HG02642 (cell line): ENCODE data around the gene DMPK.

Source experiments
- ATAC-seq: cut with Tn5 transposase; IDR thresholded peaks from one replicate; pipeline ENCODE4 v1.9.1; 2021; ENCODE audit warnings: mild to moderate bottlenecking; ENCODE audit not compliant: unreplicated experiment, poor library complexity

DMPK gene

DNA sequence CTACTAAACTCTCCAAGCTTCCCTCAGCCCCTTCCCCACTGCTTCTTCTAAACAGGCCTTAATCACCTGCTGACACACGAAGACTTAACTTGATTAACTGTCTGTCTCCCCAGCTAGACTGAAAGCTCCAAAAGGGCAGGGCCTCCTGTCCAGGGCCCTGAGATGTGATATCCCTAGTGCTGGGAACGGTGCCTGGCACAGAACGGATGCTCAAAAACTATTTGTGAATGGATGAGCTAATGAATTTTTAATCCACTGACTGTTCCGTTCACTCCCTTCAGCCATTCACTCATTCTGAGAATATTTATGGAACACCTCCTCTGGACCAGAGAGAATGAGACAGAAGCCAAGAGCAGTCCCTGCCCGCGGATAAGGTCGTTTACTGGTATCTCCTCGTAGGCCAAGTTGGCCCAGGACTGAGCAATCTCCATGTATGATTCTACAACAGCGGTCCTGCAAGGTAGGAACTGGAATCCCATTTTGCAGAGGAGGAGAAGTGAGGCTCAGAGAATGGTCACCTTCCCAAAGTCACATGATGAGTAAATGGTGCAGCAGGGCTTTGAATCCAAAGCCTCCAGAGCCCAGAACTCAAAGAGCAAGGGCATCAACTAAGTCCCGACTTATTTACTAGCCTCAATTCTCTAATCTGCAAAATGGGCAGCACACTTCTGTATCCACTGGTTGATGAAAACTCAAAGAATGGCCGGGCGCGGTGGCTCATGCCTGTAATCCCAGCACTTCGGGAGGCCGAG lies 6.9 kb upstream of the DMPK start:
- ATAC-seq = no peak

DNA sequence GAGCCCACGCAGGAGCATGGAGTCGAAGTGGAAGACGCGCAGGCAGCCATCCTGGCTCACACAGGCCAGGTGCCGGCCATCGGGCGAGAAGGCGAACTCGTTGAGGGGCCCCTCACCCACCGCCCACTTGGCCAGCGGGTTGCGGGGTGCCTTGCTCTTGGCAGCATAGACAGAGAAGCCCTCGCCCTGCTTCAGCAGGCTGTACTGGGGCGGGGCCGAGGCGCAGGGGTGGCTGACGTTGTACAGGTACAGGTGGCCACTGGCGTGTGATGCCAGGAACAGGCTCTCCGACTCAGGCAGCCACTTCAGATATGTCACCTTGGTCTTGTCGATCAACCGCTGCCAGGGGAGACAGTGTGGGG lies 4.2 kb upstream of the DMPK start:
- ATAC-seq = no peak

DNA sequence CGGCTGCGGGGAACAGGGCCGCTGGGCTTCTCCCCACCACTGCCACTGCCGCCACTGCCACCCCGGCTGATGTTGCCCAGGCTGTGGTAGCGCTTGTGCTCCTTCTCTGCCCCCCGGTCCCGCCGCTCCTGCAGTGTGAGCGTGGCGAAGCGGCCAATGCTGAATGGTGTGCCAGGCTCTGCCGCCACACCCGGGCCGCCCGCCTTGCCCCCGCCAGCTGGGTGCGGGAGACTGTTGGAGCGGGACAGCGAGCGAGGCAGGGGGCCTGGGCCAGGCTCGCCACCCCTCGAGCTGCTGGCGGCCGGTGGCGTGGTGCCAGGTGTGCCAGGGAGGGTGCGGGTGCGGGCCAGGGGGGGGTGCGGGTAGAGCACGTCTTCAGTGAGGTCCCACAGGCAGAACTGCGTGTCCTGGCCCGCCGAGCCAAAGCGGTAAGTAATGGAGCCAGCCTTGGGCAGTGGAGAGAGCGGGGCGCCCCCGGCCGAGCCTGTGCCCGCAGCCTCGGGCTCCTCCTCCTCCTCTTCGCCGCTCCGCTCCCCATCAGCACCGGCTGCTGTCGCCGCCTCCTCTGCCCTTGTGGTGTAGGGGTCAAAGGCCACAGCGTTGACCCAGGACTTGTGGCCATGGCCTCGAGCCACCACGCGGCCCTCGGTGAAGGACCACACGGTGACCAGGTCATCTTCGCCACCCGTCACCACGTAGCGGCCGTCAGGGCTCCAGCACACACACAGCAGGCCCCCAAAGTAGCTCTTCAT lies 3.7 kb upstream of the DMPK start:
- no peak for ATAC-seq

DNA sequence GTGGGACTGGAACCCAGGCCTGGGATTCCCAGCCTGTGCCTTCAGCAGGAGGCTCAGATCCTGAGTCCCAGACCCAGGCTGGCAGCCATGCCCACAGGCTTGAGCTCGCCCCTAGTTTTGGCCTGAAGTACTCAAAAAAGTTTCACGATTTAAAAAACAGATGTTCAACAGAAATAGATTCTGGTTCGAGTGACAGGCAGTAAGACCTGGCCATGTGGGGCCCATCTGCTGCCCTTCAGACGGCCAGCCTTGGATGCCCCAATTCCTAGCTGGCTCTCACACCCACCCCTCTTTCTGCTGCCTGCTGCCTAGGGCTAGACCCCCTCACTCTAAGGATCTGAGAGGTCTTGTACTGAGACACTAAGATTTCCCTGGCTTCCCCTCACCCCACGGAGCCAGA lies 2.8 kb upstream of the DMPK start:
- no peak for ATAC-seq

DNA sequence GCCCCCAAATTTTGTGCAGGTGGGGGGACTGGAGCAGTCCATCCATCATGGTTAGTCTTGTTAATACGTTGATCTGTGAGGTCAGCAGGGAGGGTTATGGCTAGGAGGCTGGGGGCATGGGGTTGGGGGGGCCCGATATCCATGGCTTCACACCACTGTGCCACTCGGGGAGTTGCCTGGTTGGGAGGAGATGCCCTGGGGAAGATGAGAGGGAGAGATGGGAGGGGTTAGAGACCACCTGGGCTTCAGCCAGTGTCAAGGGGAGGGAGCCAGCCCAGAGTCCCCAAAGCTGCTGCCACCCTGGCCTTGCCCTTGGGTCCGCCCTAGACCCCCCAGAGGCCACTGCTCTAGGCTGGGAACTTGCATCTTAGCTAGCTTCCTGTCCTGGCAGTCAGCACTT lies 1.8 kb upstream of the DMPK start:
- no peak for ATAC-seq

DNA sequence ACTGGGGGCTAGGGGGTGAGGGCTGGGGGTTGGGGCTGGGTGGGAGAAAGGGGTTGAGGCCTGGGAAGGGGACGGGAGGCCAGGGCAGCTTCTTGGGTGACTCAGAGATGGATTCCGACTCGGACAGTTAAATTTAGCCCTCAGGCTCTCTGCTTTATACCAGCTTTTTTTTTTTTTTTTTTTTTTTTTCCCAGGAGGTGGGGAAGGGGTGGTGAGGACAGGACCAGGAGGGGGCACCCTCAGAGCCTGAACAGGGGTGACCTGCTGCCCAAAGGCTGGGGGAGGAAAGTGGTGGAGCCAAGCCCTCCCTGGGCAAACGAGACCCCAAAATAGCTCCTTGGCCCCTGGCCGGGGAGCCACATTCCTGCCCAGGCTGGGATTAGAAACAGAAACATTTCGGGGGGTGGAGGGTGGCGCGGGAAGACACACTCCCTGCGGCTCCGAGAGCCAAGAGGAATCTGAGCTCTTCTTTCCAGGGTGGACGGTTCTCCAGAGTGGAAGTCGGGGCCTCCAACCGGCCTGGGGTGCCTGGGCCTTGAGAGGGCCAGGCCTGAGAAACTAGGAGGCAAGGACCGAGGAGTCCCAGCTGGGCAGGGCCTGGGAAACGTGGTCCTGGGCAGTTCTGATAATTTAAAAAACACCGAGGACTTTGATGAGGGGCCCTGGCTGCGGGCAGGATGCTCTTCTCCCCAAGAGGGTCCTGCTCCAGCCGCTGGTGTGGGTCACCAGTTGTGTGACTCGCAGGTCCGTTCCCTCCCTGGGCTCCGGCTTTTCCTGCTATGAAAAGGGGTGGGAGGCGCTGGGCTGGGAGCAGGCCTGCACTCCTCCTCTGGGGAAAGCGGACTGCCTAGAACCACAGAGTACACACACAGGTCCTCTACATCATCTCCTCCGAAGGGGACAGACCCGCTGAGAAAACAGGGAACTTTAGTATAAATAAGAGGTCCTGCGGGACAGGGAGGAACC lies 813 bp upstream of the DMPK start:
- ATAC-seq = no peak

DNA sequence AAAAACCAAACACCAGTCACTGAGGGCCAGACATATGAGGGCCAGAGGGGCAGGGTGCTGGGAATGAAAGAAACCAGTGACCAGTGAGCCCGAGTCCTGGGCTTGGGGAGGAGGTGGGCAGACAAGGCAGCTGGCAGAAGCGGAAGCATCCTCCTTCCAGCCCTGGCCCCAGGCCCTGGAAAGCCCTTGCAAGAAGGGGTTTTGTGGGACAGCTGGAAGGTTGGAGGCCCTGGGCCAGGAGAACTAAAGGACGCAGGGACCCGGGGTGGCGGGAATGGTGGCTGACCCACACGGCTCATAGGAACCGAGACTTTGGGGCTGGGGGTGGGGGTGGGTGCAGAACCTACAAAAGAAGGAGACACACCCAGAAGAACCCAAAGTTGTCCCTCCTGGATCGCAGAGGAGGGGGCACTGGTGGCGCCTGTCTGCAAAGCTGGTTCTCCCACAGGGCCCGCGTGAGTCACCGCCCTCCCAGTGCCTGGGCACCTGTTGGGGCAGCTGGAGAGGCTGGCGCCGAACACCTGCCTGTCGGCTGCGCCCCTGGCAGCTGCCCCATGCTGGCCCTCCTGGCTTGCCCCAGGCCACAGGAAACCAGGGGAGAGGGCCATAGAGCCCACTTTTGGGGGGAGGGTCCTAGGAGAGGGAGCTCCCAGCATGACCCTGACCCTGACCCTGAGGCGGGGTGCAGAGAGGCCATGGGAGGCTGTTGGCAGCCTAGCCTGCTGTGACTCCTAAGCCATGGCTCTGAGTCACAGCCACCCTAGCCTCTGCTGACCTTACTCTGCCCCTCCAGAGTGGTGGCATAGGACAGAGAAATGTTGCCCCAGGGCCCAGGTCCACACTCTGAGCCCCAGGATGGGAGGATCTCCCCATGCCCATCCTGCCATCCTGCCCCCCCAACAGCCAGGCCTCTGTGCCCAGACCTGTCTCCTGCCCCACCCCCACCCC lies 802 bp downstream of the DMPK start:
- ATAC-seq = no peak

DNA sequence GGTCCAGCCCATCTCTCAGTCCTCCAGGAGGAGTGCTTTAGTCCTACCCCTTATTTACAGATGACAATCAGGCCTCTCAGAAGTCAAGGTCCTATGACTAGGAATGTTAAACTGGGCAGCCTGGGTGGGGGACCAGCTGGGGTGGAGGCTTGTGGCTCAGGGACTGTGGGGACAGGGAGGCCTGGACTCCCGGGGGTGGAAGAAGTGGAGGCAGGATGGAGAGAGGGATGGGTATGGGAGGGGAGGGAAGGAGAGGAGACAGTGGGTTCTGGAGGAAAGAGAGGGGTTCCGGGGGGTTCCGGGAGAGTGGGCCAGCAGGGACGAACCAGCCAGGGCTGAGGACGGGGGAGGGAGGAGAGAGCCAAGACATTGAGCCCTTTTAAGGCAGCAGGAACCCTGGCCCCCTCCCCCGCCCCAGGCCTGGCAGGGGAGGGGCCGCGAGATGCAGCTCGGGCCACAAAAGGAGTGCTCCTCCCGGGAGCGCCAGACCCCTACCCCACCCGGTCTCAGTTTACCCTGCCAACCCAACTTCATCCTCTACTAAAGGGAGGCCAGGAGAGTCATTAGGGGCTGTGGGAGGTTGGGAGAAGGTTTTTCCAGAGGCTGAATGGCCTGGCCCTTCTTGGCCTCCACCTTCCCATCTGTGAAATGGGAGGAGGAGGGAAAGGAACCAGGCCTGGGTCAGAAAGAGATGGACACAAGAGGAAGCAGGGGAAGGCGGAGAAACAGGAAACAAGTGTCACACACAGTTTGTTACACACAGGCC lies 1.7 kb downstream of the DMPK start:
- no peak for ATAC-seq

DNA sequence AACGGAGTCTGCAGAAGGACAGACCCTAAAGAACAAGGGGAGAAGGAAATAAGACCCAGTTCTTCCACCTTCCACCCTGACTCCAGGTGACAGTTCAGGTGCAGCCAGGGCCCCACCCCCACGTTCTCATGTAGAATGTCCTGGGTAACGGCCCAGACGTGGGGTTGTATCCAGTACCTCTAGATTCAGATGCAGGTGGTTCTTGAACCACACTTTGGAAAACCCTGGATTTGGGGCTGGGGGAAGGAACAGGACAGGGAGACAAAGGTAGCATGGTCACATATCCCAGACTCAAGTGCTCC lies 2.2 kb downstream of the DMPK start:
- no peak for ATAC-seq

DNA sequence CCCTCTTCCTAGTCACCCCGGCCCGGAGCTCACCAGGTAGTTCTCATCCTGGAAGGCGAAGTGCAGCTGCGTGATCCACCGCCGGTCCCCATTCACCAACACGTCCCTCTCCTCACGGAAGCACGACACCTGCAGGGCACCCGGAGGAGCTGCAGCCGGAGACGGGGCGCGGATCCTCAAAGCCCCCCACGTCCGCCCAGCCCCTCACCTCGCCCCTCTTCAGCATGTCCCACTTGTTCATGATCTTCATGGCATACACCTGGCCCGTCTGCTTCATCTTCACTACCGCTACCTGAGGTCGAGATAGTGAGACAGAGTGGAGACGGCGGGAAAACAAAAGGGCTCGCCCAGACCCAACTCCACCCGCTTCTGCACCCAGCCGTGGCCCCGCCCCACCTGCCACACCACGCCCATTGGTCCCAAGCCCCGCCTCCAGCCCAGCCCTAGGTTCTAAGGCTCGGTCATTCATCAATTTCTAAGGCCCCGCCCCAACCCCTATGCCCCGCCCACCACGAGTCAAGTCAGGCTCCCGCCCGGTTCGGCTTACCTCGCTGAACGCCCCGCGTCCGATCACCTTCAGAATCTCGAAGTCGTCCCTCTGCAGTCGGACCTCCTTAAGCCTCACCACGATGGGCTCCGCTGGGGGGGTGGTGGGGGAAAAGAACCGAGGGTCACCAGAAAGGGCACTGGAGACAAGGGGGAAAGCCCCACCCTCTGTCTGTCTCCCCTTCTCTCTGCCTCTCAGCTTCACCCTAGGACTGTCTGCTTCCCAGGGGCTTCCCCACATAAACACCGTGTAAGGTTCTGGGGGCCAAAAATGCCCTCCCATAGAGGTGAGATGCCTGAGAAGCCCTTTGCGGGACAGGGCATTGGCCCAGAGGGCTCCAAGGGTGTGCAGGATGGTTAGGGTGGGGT lies 2.8 kb downstream of the DMPK start:
- ATAC-seq = peak; percentile 77

DNA sequence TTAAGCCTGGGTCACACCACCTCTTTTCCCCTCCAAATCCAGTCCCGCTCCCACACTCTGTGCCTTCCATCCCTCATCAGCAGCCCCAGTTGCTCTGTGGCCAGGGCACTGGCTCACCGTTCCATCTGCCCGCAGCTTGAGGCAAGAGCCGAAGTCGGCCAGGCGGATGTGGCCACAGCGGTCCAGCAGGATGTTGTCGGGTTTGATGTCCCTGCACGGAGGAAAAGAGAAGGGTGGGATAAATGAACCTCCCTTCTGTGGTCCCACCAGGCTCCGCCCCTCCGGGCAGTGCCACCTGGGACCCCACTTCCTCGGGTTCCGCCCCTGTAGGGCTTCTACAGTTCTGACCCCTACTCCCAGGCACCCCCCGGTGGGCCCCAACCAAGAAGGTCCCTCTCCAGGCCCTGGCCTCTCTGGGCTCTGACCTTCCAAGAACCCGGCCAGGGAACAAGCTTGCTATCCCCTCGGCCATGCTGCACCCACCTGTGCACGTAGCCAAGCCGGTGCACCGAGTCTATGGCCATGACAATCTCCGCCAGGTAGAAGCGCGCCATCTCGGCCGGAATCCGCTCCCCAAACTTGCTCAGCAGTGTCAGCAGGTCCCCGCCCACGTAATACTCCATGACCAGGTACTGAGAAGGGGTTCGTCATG lies 4.2 kb downstream of the DMPK start:
- no peak for ATAC-seq

DNA sequence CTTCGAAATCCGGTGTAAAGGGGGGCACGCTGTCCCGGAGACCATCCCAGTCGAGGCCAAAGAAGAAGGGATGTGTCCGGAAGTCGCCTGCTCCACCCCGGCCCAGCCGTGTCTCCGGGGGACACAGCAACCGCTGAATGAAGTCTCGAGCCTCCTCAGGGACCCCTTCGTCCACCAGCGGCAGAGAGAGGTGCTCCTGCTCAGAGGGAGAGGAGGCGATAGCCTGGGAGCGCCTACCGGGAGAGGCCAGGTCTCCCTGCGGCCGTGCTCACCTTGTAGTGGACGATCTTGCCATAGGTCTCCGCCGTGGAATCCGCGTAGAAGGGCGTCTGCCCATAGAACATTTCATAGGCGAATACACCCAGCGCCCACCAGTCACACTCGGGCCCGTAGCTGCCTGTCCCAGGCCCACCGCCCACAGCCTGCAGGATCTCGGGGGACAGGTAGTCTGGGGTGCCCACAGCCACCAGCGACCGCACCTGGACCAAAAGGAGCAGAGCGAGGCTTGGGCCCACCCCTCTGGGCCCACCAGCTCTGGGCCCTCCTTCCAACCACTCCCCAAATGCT lies 4.8 kb downstream of the DMPK start:
- ATAC-seq = no peak

DNA sequence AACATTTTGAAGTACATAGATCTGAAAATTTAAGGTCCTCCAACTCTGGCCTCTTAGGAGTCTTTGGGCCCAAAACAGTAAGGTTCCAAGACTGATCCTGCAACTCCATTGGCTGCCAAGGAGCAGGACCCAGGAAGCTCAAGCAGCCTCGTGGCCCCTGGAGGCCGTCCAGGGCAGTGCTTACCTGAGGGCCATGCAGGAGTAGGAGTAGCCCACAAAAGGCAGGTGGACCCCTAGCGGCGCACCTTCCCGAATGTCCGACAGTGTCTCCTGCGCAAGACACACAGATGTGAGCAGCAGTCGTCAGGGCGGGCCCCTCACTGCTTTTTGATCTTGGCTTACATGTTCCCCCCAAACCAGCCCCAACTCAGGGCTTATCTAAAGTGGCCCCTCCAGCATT lies 7.5 kb downstream of the DMPK start:
- no peak for ATAC-seq

DNA sequence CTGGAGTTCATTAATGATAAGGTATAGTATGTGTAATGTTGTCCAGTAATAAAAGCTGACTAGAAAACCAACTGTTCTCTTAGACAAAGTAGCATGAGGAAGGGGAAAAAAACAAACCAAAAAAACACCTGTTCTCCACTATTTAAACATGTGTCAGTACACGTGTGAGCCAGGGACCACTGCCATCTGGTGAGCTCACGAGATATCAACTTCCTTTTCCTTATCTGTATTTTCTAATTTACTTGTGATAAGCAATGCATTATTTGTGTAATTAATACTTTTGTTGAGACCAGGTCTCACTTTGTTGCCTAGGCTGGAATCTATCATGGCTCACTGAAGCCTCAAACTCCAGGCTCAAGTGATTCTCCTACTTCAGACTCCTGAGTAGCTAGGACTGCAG lies 8.9 kb downstream of the DMPK start:
- ATAC-seq = no peak

DNA sequence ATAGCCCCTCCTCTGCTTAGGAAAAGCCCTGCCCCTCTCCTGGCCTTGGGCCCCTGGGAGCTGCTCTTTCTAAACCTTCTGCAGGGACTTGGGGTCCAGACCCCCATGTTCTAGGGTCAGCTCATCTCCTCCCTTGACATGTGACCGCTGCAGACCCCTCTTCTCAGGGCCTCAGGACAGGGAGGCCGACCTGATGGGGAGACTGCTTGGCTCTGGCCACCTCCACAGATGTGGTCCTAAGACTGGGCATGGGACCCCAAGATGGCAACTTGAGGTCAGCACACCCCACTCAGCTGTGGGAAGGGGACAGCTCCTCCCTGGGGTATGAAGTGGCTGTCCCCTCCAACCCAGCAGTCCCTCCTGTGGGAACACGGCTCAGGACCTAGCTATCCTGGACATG lies 9.4 kb downstream of the DMPK start:
- no peak for ATAC-seq

DNA sequence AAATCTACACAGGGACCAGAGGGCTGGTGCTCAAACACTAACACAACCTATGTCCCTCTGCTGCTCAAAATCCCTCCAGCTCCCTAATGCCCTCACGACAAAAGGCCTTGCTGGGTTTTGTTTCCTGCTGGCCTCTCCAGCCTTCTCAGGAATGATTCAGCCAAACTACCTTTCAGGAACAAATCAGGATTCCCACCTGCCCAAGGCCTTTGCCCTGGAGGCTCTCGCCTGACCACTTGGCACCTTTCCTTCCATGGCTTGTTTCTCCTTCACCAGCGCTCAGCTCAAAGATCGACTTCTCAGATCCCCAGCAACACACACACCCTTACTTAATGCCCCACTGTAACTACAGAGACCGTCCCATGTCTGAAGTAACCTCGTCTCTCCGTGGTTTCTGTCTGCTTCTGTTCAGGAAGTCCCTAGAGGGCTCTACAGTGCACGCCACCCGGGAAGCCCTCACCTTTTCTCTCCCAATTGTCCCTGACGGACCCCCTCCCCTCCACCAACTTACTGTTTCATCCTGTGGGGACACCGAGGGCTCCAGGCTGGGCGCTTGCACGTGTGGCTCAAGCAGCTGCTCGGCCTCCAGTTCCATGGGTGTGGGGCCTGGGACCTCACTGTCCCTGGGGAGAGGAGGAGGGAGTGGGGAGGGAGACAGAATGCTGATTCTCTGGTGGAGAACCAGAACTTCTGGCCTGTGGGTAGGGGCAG lies 10.0 kb downstream of the DMPK start:
- no peak for ATAC-seq
